HepG2 (cell line): ENCODE data around the gene GSS. TPM values are rescaled to one million over a fixed set of nuclear protein-coding genes. Genes with fewer than 3 reads are reported as not detected.

Experiments
- ATF1 ChIP-seq: IDR thresholded peaks from 2 replicates; pipeline ENCODE4 v1.6.1; 2016; ENCODE audit warnings: mild to moderate bottlenecking, control low read depth
- BCLAF1 ChIP-seq: fragments of 450-650 bp; IDR thresholded peaks from 2 replicates; pipeline ENCODE4 v1.6.1; 2017; ENCODE audit warnings: mild to moderate bottlenecking
- CAMTA2 ChIP-seq: sonication (generic); formaldehyde crosslinking; IDR thresholded peaks from 2 replicates; pipeline ENCODE4 v1.4.0; 2020; ENCODE audit warnings: mild to moderate bottlenecking, missing genetic modification reagents, borderline replicate concordance
- CENPT ChIP-seq: sonication (generic); formaldehyde crosslinking; IDR thresholded peaks from 2 replicates; pipeline ENCODE4 v1.8.0; 2022; ENCODE audit warnings: low read depth, mild to moderate bottlenecking, moderate library complexity, missing genetic modification reagents
- HINFP ChIP-seq: sonication (generic); formaldehyde crosslinking; IDR thresholded peaks from 2 replicates; pipeline ENCODE4 v1.4.0; 2020; ENCODE audit warnings: low read depth, mild to moderate bottlenecking, missing genetic modification reagents
- KMT2A ChIP-seq: sonication (generic); formaldehyde crosslinking; IDR thresholded peaks from 2 replicates; pipeline ENCODE4 v1.4.0; 2020; ENCODE audit warnings: missing genetic modification reagents
- MEIS1 ChIP-seq: sonication (generic); formaldehyde crosslinking; IDR thresholded peaks from 2 replicates; pipeline ENCODE4 v1.9.0; 2021; ENCODE audit warnings: mild to moderate bottlenecking, missing genetic modification reagents, moderate library complexity, borderline replicate concordance
- MEIS2 ChIP-seq: sonication (generic); formaldehyde crosslinking; IDR thresholded peaks from 2 replicates; pipeline ENCODE4 v1.9.0; 2021; ENCODE audit warnings: mild to moderate bottlenecking, missing genetic modification reagents
- MXD4 ChIP-seq: IDR thresholded peaks from 2 replicates; pipeline ENCODE4 v1.6.1; 2016; ENCODE audit warnings: mild to moderate bottlenecking, missing biosample characterization, missing genetic modification reagents
- MZF1 ChIP-seq: sonication (generic); formaldehyde crosslinking; IDR thresholded peaks from 2 replicates; pipeline ENCODE4 v1.8.1; 2023; ENCODE audit warnings: mild to moderate bottlenecking, missing genetic modification reagents, borderline replicate concordance
- PLRG1 ChIP-seq: fragments of 450-650 bp; conservative IDR thresholded peaks from 2 replicates; pipeline ENCODE4 v1.6.1; 2016
- PREB ChIP-seq: sonication (generic); formaldehyde crosslinking; IDR thresholded peaks from 2 replicates; pipeline ENCODE4 v1.4.0; 2020; ENCODE audit warnings: missing genetic modification reagents
- RFX1 ChIP-seq: fragments of 450-650 bp; IDR thresholded peaks from 2 replicates; pipeline ENCODE4 v1.6.1; 2017
- SRSF4 ChIP-seq: fragments of 200-400 bp; formaldehyde crosslinking; IDR thresholded peaks from one replicate; pipeline ENCODE4 v1.6.1; 2018; ENCODE audit warnings: mild to moderate bottlenecking, low read depth, low read length, moderate library complexity; ENCODE audit not compliant: poor library complexity, severe bottlenecking
- ZBTB49 ChIP-seq: sonication (generic); formaldehyde crosslinking; IDR thresholded peaks from 2 replicates; pipeline ENCODE4 v1.4.0; 2020; ENCODE audit warnings: missing genetic modification reagents, borderline replicate concordance
- ZMYM2 ChIP-seq: sonication (generic); formaldehyde crosslinking; IDR thresholded peaks from 2 replicates; pipeline ENCODE4 v1.8.0; 2022; ENCODE audit warnings: mild to moderate bottlenecking, missing genetic modification reagents
- ZNF143 ChIP-seq: sonication (generic); formaldehyde crosslinking; IDR thresholded peaks from 2 replicates; pipeline ENCODE4 v1.4.0; 2020; ENCODE audit warnings: missing genetic modification reagents
- ZNF354B ChIP-seq: sonication (generic); formaldehyde crosslinking; IDR thresholded peaks from 2 replicates; pipeline ENCODE4 v1.8.0; 2022; ENCODE audit warnings: mild to moderate bottlenecking, missing genetic modification reagents
- ZNF468 ChIP-seq: sonication (generic); formaldehyde crosslinking; IDR thresholded peaks from 2 replicates; pipeline ENCODE4 v1.8.0; 2022; ENCODE audit warnings: mild to moderate bottlenecking, moderate library complexity, missing genetic modification reagents
- polyA plus RNA-seq, 8 experiments: library from polyadenylated mRNA; depleted of rRNA in 3 of 8; stranded (reverse) in 7 of 8; unstranded in 1 of 8; fragments of >200 nt; fragmentation: Illumina TruSeq in 4 of 8; extraction: Trizol in 4 of 8; gene quantifications; 2 replicates each; pipeline versions ENCODE4 v1.2.1 to v1.2.3, GENCODE V29; 2011 to 2016; ENCODE audit warnings: low read depth in 4 of 8, missing spikeins in 1 of 8, mixed read lengths in 1 of 8; ENCODE audit not compliant: insufficient read depth in 1 of 8
- total RNA-seq, 5 experiments: library from RNA; depleted of rRNA; stranded (reverse); fragments of >200 nt; fragmentation: Illumina TruSeq; extraction: Trizol; gene quantifications; 2 replicates each; pipeline ENCODE4 v1.2.3, GENCODE V29; 2016; ENCODE audit warnings: low read depth in 1 of 5
- TF ChIP-seq, protein P1 (sequence below): IDR thresholded peaks from 2 replicates; pipeline ENCODE4 v1.6.1; 2012; ENCODE audit warnings: inconsistent platforms

The GSS gene
- total and polyA plus RNA-seq, 2 of the 13 experiments (the other 11 are each of a cell fraction or from before 2014, with no cell fraction given): 80.1 to 102 TPM

- TF ChIP-seq HINFP (CRISPR knock-in tag) (peak; percentile 93), MZF1 (no peak), MXD4 (CRISPR knock-in tag) (peak; percentile 95), ATF1 (CRISPR knock-in tag) (peak; percentile 32; the same call in 1 of the 2 replicates), BCLAF1 (no peak), ZBTB49 (no peak), MEIS1 (CRISPR knock-in tag) (peak; percentile 99), KMT2A (CRISPR knock-in tag) (peak; percentile 87), ZMYM2 (no peak; the same call in none of the 2 replicates), PREB (CRISPR knock-in tag) (no peak; the same call in 1 of the 2 replicates), RFX1 (no peak), ZNF143 (0 out of 2 replicates have a peak, but pooled peaks have one; percentile 52), ZNF468 (CRISPR knock-in tag) (0 out of 2 replicates have a peak, but pooled peaks have one; percentile 85), CENPT (CRISPR knock-in tag) (peak; percentile 62; the same call in 1 of the 2 replicates), PLRG1 (no peak), MEIS2 (no peak), CAMTA2 (CRISPR knock-in tag) (peak; percentile 92; the same call in 1 of the 2 replicates), ZNF354B (CRISPR knock-in tag) (peak; percentile 71; the same call in 1 of the 2 replicates), SRSF4 (no peak)
- TF ChIP-seq, protein P1, sequence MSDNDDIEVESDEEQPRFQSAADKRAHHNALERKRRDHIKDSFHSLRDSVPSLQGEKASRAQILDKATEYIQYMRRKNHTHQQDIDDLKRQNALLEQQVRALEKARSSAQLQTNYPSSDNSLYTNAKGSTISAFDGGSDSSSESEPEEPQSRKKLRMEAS: peak; percentile 79
Observed at GRCh38 chr20:34955231-34956040, at the start of gene GSS, which contains the start of gene MYH7B (continued).
